Activated naive CD8-positive, alpha-beta T cell treated with anti-CD3 and anti-CD28 coated beads, Interleukin-2, amount 10 ng/mL, durations not matched to agents 7 days and 5 days (primary cell): Measurements from ENCODE around the gene IL18RAP. TPM values are rescaled to one million over a fixed set of nuclear protein-coding genes. Genes with fewer than 3 reads are reported as not detected.

Experiments used
- ATAC-seq: fragments of 150-1000 bp; cut with Tn5 transposase; one replicate; pipeline ENCODE4 v1.10.0; 2021; ENCODE audit warnings: low read depth, moderate library complexity
- POLR2A ChIA-PET: fragments of 350-600 bp; sonication (Branson Sonifier 250); formaldehyde crosslinking; loops from one replicate; lab custom pipeline; 2021; ENCODE audit warnings: antibody characterized with exemption; lab: Charles Lee
- DNase-seq: peaks from one replicate; pipeline ENCODE4 v3.0.0; 2021
- H3K27ac Mint-ChIP-seq: one replicate; pipeline ENCODE4 v1.8.0; 2022; ENCODE audit warnings: mild to moderate bottlenecking, mixed read lengths
- H3K27me3 Mint-ChIP-seq: one replicate; pipeline ENCODE4 v1.8.0; 2022; ENCODE audit warnings: mild to moderate bottlenecking, moderate library complexity, mixed read lengths
- H3K36me3 Mint-ChIP-seq: one replicate; pipeline ENCODE4 v1.8.0; 2021; ENCODE audit warnings: mild to moderate bottlenecking, mixed read lengths
- H3K4me1 Mint-ChIP-seq: one replicate; pipeline ENCODE4 v1.8.0; 2021; ENCODE audit warnings: mixed read lengths
- H3K4me3 Mint-ChIP-seq: one replicate; pipeline ENCODE4 v1.8.0; 2022; ENCODE audit warnings: mild to moderate bottlenecking, moderate library complexity, mixed read lengths
- H3K9me3 Mint-ChIP-seq: one replicate; pipeline ENCODE4 v1.8.0; 2021; ENCODE audit warnings: mixed read lengths
- total RNA-seq, 2 experiments: library from RNA; stranded (reverse); gene quantifications; one replicate each; pipeline ENCODE4 v1.2.3, GENCODE V29; 2021

Gene IL18RAP
- total RNA-seq, 2 experiments from 2014 or later, result 16.7 to 16.8 TPM

DNA sequence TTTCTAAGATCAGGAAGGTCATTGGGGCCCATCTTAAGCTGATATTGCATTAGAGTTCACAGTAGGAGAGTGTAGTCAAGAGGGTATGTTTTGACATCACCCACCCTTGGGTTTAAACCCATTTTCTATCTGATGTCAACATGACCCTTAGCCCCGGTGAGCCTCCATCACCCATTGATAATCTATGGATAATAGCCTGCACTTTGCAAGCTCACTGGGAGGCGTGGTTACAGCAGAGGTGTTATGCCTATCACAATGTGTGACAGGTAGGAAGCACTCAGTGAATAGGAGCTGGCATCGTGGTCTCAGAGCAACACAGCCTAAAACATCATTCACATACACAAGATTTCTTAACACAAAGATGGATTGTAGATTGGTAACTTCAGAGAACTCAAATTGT lies 21.3 kb downstream of the IL18RAP start:
- Mint-ChIP-seq H3K9me3 (no peaks in the 10 kb centered on the region), H3K4me3 (no peak overlapping the region), H3K36me3 (peaks cover 16% of the 10 kb centered on the region), H3K27ac (no peak overlapping the region), H3K4me1 (peaks cover 10% of the 10 kb centered on the region), H3K27me3 (no peaks in the 10 kb centered on the region)
- POLR2A ChIA-PET, result interaction anchor here (1.7 kb wide), 1 partner anchor 88 kb away, joined by 11 read pairs; the partner anchor contains the start of gene IL18R1
- ATAC-seq (no peak), DNase-seq (no peak)

DNA sequence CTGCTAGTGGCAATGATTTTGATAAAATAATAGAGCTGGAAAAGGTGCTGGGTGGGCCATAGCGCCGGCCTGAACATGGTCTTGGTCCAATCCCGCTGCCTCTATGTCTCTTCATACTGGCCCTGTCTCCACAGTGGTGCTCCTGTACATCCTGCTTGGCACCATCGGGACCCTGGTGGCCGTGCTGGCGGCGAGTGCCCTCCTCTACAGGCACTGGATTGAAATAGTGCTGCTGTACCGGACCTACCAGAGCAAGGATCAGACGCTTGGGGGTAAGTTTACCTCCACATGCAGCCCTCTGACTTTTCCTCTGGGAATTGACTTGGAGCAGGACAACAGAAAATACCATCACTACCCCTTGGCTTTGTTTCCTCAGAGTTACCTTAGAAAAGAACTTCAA lies 24.0 kb downstream of the IL18RAP start:
- Mint-ChIP-seq H3K4me1 (peaks cover 10% of the 10 kb centered on the region), H3K4me3 (no peak overlapping the region)
- POLR2A ChIA-PET, result no interaction called here

DNA sequence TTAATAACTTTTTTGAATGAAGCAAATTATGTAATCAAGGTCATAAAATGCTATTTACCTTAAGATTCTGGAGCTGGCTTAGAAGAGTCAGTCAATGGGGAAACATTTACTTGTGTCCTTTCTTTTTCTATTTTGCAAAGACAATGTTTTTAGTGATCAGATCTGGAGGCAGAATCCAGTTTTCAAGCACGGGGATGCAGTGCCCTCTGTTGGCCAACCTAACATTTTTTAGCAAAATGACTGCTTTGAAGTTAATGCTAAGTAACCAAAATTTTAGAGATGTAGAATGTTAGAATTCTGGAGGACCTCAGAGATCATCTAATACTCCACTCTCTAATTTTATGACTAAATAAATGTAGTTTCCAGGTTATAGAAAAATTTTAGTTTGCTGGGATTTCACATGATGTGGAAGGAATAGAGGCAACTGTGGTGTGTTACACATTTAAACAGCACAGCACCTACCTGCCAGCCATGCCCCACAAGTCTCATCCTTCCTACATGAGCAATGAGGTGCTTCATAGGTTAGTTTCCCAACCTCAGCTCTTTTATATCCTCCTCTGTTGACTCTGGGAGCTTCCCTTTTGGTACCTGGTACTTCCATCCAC lies 26.5 kb downstream of the IL18RAP start:
- POLR2A ChIA-PET, result no interaction called here
- DNase-seq, result peak; percentile 70
- no peak overlapping the region for H3K27ac Mint-ChIP-seq
- no peaks in the 10 kb centered on the region for H3K27me3 Mint-ChIP-seq
- no peak for ATAC-seq
- no peak overlapping the region for H3K4me3 Mint-ChIP-seq
- peaks cover 36% of the 10 kb centered on the region for H3K36me3 Mint-ChIP-seq
- peaks cover 11% of the 10 kb centered on the region for H3K4me1 Mint-ChIP-seq
- H3K9me3 Mint-ChIP-seq, result no peaks in the 10 kb centered on the region

More for the DNA sequence above, 24.0 kb downstream of the IL18RAP start:
- H3K9me3 Mint-ChIP-seq, result no peaks in the 10 kb centered on the region
- no peak overlapping the region for H3K27ac Mint-ChIP-seq
- no peaks in the 10 kb centered on the region for H3K27me3 Mint-ChIP-seq
- H3K36me3 Mint-ChIP-seq, result peaks cover 26% of the 10 kb centered on the region
- DNase-seq, result no peak
- ATAC-seq, result no peak

DNA sequence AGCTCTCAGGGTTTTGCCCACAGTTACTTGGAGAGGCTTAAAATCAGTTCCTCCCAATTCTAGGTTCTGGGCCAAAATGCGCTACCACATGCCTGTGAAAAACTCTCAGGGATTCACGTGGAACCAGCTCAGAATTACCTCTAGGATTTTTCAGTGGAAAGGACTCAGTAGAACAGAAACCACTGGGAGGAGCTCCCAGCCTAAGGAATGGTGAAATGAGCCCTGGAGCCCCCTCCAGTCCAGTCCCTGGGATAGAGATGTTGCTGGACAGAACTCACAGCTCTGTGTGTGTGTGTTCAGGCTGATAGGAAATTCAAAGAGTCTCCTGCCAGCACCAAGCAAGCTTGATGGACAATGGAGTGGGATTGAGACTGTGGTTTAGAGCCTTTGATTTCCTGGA lies 29.0 kb downstream of the IL18RAP start:
- Mint-ChIP-seq H3K27me3 (peaks cover 2% of the 10 kb centered on the region), H3K4me3 (no peak overlapping the region), H3K27ac (no peak overlapping the region), H3K9me3 (peaks cover 6% of the 10 kb centered on the region), H3K36me3 (peaks cover 27% of the 10 kb centered on the region), H3K4me1 (peaks cover 21% of the 10 kb centered on the region)
- POLR2A ChIA-PET, result no interaction called here
- ATAC-seq (no peak), DNase-seq (no peak)

DNA sequence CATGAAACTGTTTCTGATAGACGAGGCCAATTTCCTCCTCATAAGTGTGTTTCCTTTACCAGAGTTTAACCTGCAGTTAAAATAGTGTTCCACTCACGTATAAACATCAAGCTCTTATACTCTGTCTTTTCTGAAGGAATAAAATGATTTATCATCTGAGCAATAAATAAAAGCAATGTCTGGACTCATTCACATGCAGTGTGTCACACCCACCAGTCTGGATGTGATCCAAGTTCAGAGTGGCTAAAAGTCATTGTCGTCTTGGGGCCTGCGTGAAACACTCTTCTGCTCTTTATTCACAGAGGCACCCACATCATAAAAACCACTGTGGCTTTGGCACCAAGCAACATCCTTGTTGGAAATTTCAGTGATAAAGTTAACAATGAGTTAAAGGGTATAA lies 30.5 kb downstream of the IL18RAP start:
- H3K27ac Mint-ChIP-seq, result no peak overlapping the region
- H3K27me3 Mint-ChIP-seq, result peaks cover 4% of the 10 kb centered on the region
- peaks cover 21% of the 10 kb centered on the region for H3K36me3 Mint-ChIP-seq
- H3K4me3 Mint-ChIP-seq, result no peak overlapping the region
- POLR2A ChIA-PET, result no interaction called here
- H3K9me3 Mint-ChIP-seq, result peaks cover 6% of the 10 kb centered on the region
- H3K4me1 Mint-ChIP-seq, result peaks cover 21% of the 10 kb centered on the region
- DNase-seq, result no peak
- ATAC-seq, result no peak

DNA sequence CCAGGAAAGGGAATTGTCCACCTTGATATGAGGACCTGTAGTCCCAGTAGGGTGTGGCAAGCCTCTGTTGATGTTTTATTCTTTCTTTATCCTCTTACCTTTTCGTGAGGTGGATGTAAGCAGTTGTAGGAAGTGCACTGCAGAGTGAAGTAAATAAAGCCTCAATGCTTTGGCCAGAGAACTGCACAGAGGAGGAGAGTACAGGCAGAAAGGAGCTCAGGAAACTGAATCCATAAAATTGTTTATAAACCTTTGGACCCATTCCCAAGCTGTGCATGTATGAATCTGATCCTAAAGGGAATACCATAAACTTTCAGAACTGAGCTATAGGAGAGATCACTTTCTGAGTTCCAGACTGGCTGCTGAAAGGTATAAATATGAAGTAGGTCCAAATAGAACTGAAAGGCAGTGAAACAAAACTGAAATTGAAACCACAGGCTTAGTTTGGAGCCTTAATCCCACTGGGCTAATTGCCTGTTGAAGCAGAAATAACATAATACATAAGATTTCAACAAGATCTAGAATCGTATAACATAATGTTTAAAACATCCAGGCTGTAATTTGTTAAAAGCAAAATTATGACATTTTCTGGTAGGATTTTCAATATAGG lies 32.2 kb downstream of the IL18RAP start:
- no peak overlapping the region for H3K4me3 Mint-ChIP-seq
- H3K27me3 Mint-ChIP-seq, result peaks cover 16% of the 10 kb centered on the region
- no peak overlapping the region for H3K27ac Mint-ChIP-seq
- DNase-seq, result no peak
- peaks cover 21% of the 10 kb centered on the region for H3K36me3 Mint-ChIP-seq
- POLR2A ChIA-PET, result no interaction called here
- no peak for ATAC-seq
- peaks cover 21% of the 10 kb centered on the region for H3K4me1 Mint-ChIP-seq
- H3K9me3 Mint-ChIP-seq, result peaks cover 6% of the 10 kb centered on the region

DNA sequence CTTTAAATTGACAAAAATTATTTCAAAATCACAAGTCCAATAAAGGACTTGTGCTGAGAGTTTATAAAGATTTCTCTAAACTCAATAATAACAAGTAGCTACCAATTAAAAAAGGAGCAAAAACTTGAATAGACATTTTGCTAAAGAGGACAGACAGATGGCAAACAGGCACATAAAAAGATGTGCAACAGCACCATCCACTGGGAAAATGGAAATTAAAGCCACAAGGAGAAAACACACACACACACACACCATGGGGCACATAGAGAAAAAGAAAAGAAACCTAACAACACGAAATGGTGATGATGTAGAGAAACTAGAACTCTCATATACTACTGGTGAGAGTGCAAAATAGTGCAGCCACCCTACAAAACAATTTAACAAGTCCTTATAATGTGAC lies 37.5 kb downstream of the IL18RAP start:
- peaks cover 6% of the 10 kb centered on the region for H3K9me3 Mint-ChIP-seq
- POLR2A ChIA-PET, result no interaction called here
- H3K4me1 Mint-ChIP-seq, result peaks cover under 1% of the 10 kb centered on the region
- peaks cover 32% of the 10 kb centered on the region for H3K27me3 Mint-ChIP-seq
- no peak overlapping the region for H3K4me3 Mint-ChIP-seq
- no peak overlapping the region for H3K27ac Mint-ChIP-seq
- DNase-seq (no peak), ATAC-seq (no peak)
- no peaks in the 10 kb centered on the region for H3K36me3 Mint-ChIP-seq

DNA sequence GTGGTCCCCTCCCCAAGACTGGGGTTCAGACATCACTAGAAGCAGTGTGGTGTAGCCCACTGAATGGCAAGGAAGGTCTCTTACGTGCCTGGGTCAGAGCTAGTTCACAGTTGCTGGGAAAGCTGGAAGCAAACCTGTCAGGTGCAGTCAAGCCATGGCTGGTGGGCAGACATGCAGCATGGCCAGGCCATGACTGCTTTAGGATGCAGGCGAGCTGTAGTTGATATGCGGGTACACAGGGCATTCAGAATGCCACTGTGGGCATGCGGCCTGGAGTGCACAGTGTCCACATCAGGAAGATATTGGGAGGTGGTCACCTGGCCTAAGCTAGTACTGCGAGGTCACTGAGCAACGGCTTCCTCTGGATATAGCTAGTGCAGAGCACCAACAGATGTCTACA lies 38.2 kb downstream of the IL18RAP start:
- peaks cover 33% of the 10 kb centered on the region for H3K27me3 Mint-ChIP-seq
- no peaks in the 10 kb centered on the region for H3K4me1 Mint-ChIP-seq
- no peak for DNase-seq
- no peak overlapping the region for H3K4me3 Mint-ChIP-seq
- H3K9me3 Mint-ChIP-seq, result no peaks in the 10 kb centered on the region
- POLR2A ChIA-PET, result no interaction called here
- no peak for ATAC-seq
- no peak overlapping the region for H3K27ac Mint-ChIP-seq
- no peaks in the 10 kb centered on the region for H3K36me3 Mint-ChIP-seq

DNA sequence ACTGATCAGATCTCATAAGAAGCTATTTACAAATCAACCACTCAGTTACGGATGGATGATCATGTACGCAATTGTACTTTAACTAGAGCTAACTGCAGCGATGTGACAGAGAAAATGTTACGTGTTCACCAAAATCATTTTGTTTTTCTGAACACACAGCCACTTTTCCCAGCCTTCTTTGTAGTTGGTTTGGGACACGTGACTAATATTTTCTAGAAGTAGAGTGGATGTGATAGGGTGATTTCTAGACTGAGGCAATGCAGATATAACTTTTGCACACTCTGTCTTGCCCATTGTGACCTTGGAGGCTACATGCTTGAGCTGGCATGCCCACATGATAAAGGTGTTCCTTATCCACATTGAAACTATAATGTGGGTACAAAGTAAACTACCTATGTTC lies 40.2 kb downstream of the IL18RAP start:
- DNase-seq, result no peak
- Mint-ChIP-seq H3K36me3 (no peaks in the 10 kb centered on the region), H3K4me3 (no peak overlapping the region), H3K27ac (no peak overlapping the region), H3K9me3 (no peaks in the 10 kb centered on the region), H3K27me3 (peaks cover 29% of the 10 kb centered on the region), H3K4me1 (no peaks in the 10 kb centered on the region)
- ATAC-seq, result no peak
- POLR2A ChIA-PET, result no interaction called here

DNA sequence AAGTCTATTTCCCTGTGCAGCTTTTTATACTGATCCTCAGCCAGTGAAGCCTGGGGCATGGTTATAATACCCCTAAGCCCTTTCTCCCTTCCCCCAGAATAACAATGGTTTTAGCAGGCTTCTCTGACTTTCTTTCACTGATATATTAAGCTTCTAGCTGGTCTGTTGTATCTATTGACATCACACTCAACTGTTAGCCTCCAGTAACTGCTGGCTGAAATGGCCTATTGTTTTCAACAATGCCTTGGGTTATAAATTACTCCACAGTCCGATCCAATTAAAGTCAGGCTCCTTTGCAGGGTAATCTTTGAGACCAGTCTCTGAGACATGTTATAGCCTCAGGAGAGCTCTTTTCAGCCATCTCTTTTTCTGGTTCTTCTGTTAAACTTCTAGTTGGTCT lies 47.2 kb downstream of the IL18RAP start:
- H3K27me3 Mint-ChIP-seq, result peaks cover 44% of the 10 kb centered on the region
- no peaks in the 10 kb centered on the region for H3K4me1 Mint-ChIP-seq
- H3K4me3 Mint-ChIP-seq, result no peak overlapping the region
- peaks cover 8% of the 10 kb centered on the region for H3K9me3 Mint-ChIP-seq
- ATAC-seq (no peak), DNase-seq (no peak)
- H3K27ac Mint-ChIP-seq, result no peak overlapping the region
- POLR2A ChIA-PET, result no interaction called here
- H3K36me3 Mint-ChIP-seq, result peaks cover 2% of the 10 kb centered on the region

DNA sequence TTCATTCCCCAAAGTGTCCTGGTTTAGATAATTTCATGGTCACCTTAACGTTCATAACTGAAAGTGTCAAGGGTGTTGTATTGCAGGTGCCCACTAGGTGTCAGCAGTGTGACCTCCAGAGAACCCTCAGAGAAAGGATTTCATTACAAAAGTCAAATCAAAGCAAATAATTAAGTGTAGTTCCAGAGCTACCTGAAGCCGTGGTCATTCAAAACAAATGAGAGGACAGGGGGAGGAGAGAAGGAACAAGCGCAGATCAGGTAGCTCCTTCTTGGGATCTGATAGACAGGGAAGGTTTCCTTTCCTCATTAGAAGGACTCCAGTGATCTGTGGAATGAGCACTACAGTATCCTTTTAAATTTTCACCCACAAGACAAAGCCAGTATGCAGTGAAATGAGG lies 50.1 kb downstream of the IL18RAP start, which contains the start of gene SLC9A4:
Gene SLC9A4, plus strand, starts transcription at position 207 of the 400 bp plus-strand sequence. CDS start 534 bp downstream, outside the sequence.
- Mint-ChIP-seq H3K27me3 (peaks cover 49% of the 10 kb centered on the region), H3K4me1 (no peaks in the 10 kb centered on the region), H3K4me3 (no peak within 1 kb of the TSS), H3K9me3 (peaks cover 8% of the 10 kb centered on the region), H3K36me3 (peaks cover 2% of the 10 kb centered on the region), H3K27ac (no peak within 1 kb of the TSS)
- POLR2A ChIA-PET, result no interaction called here
- peak; percentile 53 for DNase-seq
- ATAC-seq, result no peak

DNA sequence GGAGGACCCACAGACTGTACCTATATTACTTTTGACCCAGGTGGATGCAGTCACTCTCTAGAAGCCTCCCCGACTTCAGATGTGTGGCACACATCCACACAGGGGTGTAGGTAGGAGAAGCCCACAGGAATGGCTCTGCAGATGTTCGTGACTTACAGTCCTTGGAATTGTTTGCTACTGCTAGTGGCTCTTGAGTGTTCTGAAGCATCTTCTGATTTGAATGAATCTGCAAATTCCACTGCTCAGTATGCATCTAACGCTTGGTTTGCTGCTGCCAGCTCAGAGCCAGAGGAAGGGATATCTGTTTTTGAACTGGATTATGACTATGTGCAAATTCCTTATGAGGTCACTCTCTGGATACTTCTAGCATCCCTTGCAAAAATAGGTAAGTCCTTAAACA lies 50.7 kb downstream of the IL18RAP start:
- Mint-ChIP-seq H3K27me3 (peaks cover 45% of the 10 kb centered on the region), H3K9me3 (peaks cover 8% of the 10 kb centered on the region), H3K4me1 (no peaks in the 10 kb centered on the region), H3K27ac (no peak overlapping the region), H3K4me3 (no peak overlapping the region), H3K36me3 (peaks cover 2% of the 10 kb centered on the region)
- POLR2A ChIA-PET, result no interaction called here
- ATAC-seq (no peak), DNase-seq (no peak)

DNA sequence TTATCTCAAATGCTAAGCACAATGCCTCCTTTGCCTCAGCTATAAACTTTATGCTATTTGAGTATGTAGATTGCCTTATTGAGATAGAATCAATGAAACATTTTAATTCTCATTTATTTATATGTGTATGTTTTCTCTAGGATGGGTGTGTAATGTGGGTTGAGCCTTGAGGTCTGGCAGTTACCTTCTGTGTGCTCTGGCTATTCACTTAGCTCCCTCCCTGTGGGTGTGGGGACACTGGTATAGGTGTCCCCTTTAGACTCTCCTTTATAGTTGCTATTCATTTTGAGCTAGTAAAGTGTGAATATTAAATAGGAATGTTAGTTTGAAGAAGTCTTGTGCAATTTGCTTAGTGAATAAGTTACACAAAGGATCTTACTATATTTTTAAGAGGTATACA lies 51.8 kb downstream of the IL18RAP start:
- H3K9me3 Mint-ChIP-seq, result peaks cover 3% of the 10 kb centered on the region
- peaks cover 37% of the 10 kb centered on the region for H3K27me3 Mint-ChIP-seq
- DNase-seq (no peak), ATAC-seq (no peak)
- H3K4me1 Mint-ChIP-seq, result no peaks in the 10 kb centered on the region
- no peaks in the 10 kb centered on the region for H3K36me3 Mint-ChIP-seq
- no peak overlapping the region for H3K27ac Mint-ChIP-seq
- POLR2A ChIA-PET, result no interaction called here
- H3K4me3 Mint-ChIP-seq, result no peak overlapping the region

DNA sequence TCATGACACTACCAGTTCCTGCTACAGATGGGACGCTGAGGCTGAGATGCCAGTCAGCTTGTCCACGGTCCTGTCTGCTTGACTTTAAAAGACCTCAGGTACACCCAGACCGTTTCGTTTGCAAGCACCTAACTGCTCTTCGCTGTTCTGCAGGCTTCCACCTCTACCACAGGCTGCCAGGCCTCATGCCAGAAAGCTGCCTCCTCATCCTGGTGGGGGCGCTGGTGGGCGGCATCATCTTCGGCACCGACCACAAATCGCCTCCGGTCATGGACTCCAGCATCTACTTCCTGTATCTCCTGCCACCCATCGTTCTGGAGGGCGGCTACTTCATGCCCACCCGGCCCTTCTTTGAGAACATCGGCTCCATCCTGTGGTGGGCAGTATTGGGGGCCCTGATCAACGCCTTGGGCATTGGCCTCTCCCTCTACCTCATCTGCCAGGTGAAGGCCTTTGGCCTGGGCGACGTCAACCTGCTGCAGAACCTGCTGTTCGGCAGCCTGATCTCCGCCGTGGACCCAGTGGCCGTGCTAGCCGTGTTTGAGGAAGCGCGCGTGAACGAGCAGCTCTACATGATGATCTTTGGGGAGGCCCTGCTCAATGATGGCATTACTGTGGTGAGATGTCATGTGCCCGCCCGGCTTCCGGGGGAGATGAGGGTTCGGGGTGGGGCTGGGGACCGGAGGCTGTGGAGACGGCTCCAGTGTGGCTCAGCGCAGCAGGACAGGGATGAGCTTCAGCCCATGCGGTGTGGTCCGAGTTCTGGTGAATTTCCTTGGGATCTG lies 55.9 kb downstream of the IL18RAP start:
- H3K4me3 Mint-ChIP-seq, result no peak overlapping the region
- H3K9me3 Mint-ChIP-seq, result no peaks in the 10 kb centered on the region
- POLR2A ChIA-PET, result no interaction called here
- H3K27ac Mint-ChIP-seq, result no peak overlapping the region
- H3K4me1 Mint-ChIP-seq, result no peaks in the 10 kb centered on the region
- peaks cover 21% of the 10 kb centered on the region for H3K27me3 Mint-ChIP-seq
- no peak for DNase-seq
- ATAC-seq, result no peak
- H3K36me3 Mint-ChIP-seq, result no peaks in the 10 kb centered on the region
